GM21529 (cell line): ENCODE results near the gene GLRA1.
"Not testable (repeated sequence)": the region's sequence is repeated elsewhere in the genome, so short reads cannot be mapped to it uniquely, and the experiment has no call there.

Source experiments
- ATAC-seq: cut with Tn5 transposase; IDR thresholded peaks from one replicate; pipeline ENCODE4 v1.9.1; 2021; ENCODE audit not compliant: unreplicated experiment

Gene GLRA1

GRCh38 chr5:151885138-151885908 lies 39.3 kb downstream of the GLRA1 start:
- ATAC-seq, result no peak

- no peak for ATAC-seq
These were observed 42.9 kb downstream of the GLRA1 start for GRCh38 chr5:151881621-151882225.

- no peak for ATAC-seq
These were observed 44.3 kb downstream of the GLRA1 start for GRCh38 chr5:151880324-151880723.

- ATAC-seq, result no peak
These were observed 51.0 kb downstream of the GLRA1 start for GRCh38 chr5:151873701-151874100.

- no peak for ATAC-seq
These were observed 52.0 kb downstream of the GLRA1 start for GRCh38 chr5:151872701-151873100.

GRCh38 chr5:151870820-151871219 lies 53.8 kb downstream of the GLRA1 start:
- no peak for ATAC-seq

GRCh38 chr5:151870271-151870670 lies 54.4 kb downstream of the GLRA1 start:
- ATAC-seq, result no peak

GRCh38 chr5:151869843-151870242 lies 54.8 kb downstream of the GLRA1 start:
- ATAC-seq, result no peak

GRCh38 chr5:151868451-151868850 lies 56.2 kb downstream of the GLRA1 start:
- no peak for ATAC-seq

GRCh38 chr5:151864061-151864748 lies 60.4 kb downstream of the GLRA1 start:
- no peak for ATAC-seq

GRCh38 chr5:151863566-151863965 lies 61.1 kb downstream of the GLRA1 start:
- no peak for ATAC-seq

- ATAC-seq, result no peak
These were observed 61.7 kb downstream of the GLRA1 start for GRCh38 chr5:151862811-151863472.

GRCh38 chr5:151860867-151861266 lies 63.8 kb downstream of the GLRA1 start:
- ATAC-seq, result not testable (repeated sequence)

GRCh38 chr5:151856861-151857260 lies 67.8 kb downstream of the GLRA1 start:
- ATAC-seq, result no peak

GRCh38 chr5:151855701-151856100 lies 69.0 kb downstream of the GLRA1 start:
- no peak for ATAC-seq

- no peak for ATAC-seq
These were observed 76.8 kb downstream of the GLRA1 start for GRCh38 chr5:151847871-151848270.

- no peak for ATAC-seq
These were observed 77.9 kb downstream of the GLRA1 start for GRCh38 chr5:151846765-151847164.

GRCh38 chr5:151832843-151833242 lies 91.8 kb downstream of the GLRA1 start:
- ATAC-seq, result not testable (repeated sequence)

- no peak for ATAC-seq
These were observed 95.3 kb downstream of the GLRA1 start for GRCh38 chr5:151829370-151829769.

- peak; percentile 85 for ATAC-seq
These were observed 99.2 kb downstream of the GLRA1 start for GRCh38 chr5:151825445-151825844.

- ATAC-seq, result no peak
These were observed 102.5 kb downstream of the GLRA1 start for GRCh38 chr5:151822141-151822540.
